ENCODE results near the gene KCNQ5. TPM values are rescaled to one million over a fixed set of nuclear protein-coding genes. Genes with fewer than 3 reads are reported as not detected.

Gene KCNQ5
- total RNA-seq, 1 experiment from 2014 or later, result 9.4 TPM

- no peak for ATAC-seq
- CTCF ChIA-PET, result no interaction called here
- BruUV-seq (replicated peaks), result no TSS peak
- H3K36me3 ChIP-seq (ENCODE audit: control insufficient read depth, insufficient read depth, low read length), result no peaks in the 10 kb centered on the region
- H3K27me3 ChIP-seq (ENCODE audit: control insufficient read depth, insufficient read depth, low read length), result no peaks in the 10 kb centered on the region
- POLR2A ChIA-PET, result no interaction called here
- in situ Hi-C loops (cut with HindIII; ENCODE audit: low pct_unique_long_range_greater_than_20kb, low sequenced_read_pairs) (no loop called here), intact Hi-C loops (cut with micrococcal nuclease; ENCODE audit: unreplicated experiment) (no loop called here)
- no peaks in the 10 kb centered on the region for H3K4me1 ChIP-seq (ENCODE audit: control insufficient read depth, insufficient read depth, low read length)
- no peak overlapping the region for H3K27ac ChIP-seq (ENCODE audit: low read length)
- H3K9me3 ChIP-seq (ENCODE audit: control insufficient read depth, insufficient read depth, low read depth, low read length), result no peaks in the 10 kb centered on the region
- TF ChIP-seq TCF7L2 (IDR thresholded peaks at IDR 0.05; ENCODE audit: low read depth, low read length) (no peak), SIN3A (IDR thresholded peaks at IDR 0.05; ENCODE audit: borderline replicate concordance, insufficient read depth, low read depth, low read length) (no peak), REST (IDR thresholded peaks at IDR 0.05; ENCODE audit: insufficient read depth in 1 of 2, low read depth in 2 of 2, low read length in 1 of 2) (no peak), CTCF (IDR thresholded peaks at IDR 0.05) (no peak), POLR2AphosphoS5 (IDR thresholded peaks at IDR 0.05; ENCODE audit: low read depth, low read length) (no peak)
- no peak overlapping the region for H3K4me3 ChIP-seq (ENCODE audit: low read depth in 2 of 2, low read length in 2 of 2)
- no peak for DNase-seq (ENCODE audit: low read depth, low spot score)
These were observed 395.6 kb downstream of the KCNQ5 start for GRCh38 chr6:73017476-73017875.

GRCh38 chr6:73024598-73024997, 402.7 kb downstream of the KCNQ5 start:
- ChIA-PET POLR2A (interaction anchor here (0.6 kb wide), 1 partner anchor 168 kb away, joined by 5 read pairs; no protein-coding TSS in a partner anchor), CTCF (no interaction called here)
- in situ Hi-C loops (cut with HindIII; ENCODE audit: low pct_unique_long_range_greater_than_20kb, low sequenced_read_pairs) (no loop called here), intact Hi-C loops (cut with micrococcal nuclease; ENCODE audit: unreplicated experiment) (no loop called here)
- TF ChIP-seq POLR2AphosphoS5 (IDR thresholded peaks at IDR 0.05; ENCODE audit: low read depth, low read length) (no peak), TCF7L2 (IDR thresholded peaks at IDR 0.05; ENCODE audit: low read depth, low read length) (no peak), CTCF (IDR thresholded peaks at IDR 0.05) (no peak), SIN3A (IDR thresholded peaks at IDR 0.05; ENCODE audit: borderline replicate concordance, insufficient read depth, low read depth, low read length) (no peak), REST (IDR thresholded peaks at IDR 0.05; ENCODE audit: insufficient read depth in 1 of 2, low read depth in 2 of 2, low read length in 1 of 2) (no peak)
- no TSS peak for BruUV-seq (replicated peaks)
- no peak for ATAC-seq
- H3K27me3 ChIP-seq (ENCODE audit: control insufficient read depth, insufficient read depth, low read length), result no peaks in the 10 kb centered on the region
- DNase-seq (ENCODE audit: low read depth, low spot score), result no peak
- peaks cover 11% of the 10 kb centered on the region for H3K4me1 ChIP-seq (ENCODE audit: control insufficient read depth, insufficient read depth, low read length)
- H3K27ac ChIP-seq (ENCODE audit: low read length), result no peak overlapping the region
- no peak overlapping the region for H3K4me3 ChIP-seq (ENCODE audit: low read depth in 2 of 2, low read length in 2 of 2)
- H3K9me3 ChIP-seq (ENCODE audit: control insufficient read depth, insufficient read depth, low read depth, low read length), result no peaks in the 10 kb centered on the region
- H3K36me3 ChIP-seq (ENCODE audit: control insufficient read depth, insufficient read depth, low read length), result no peaks in the 10 kb centered on the region

All from Panc1 (cell line).